Smooth muscle cell (in vitro differentiated cells): Measurements from ENCODE around the gene LIPK. TPM values are rescaled to one million over a fixed set of nuclear protein-coding genes. Genes with fewer than 3 reads are reported as not detected.

ENCODE experiments used
- DNase-seq: peaks from one replicate; lab custom pipeline; 2025; ENCODE audit not compliant: unreplicated experiment; lab: John Stamatoyannopoulos, UW
- H2AFZ ChIP-seq: fragments of 200-600 bp; sonication (generic); 2 replicates; pipeline ENCODE4 v1.6.0; 2016; ENCODE audit warnings: antibody characterized with exemption, low read depth, mild to moderate bottlenecking
- H3F3A ChIP-seq: fragments of 200-600 bp; sonication (generic); 2 replicates; pipeline ENCODE4 v1.6.0; 2017; ENCODE audit warnings: antibody characterized with exemption, low read depth
- H3K27ac ChIP-seq: fragments of 200-600 bp; sonication (generic); 2 replicates; pipeline ENCODE4 v1.5.1; 2016; ENCODE audit warnings: low read depth, mild to moderate bottlenecking
- H3K27me3 ChIP-seq: fragments of 200-600 bp; sonication (generic); 2 replicates; pipeline ENCODE4 v1.6.1; 2016; ENCODE audit warnings: low read depth, mild to moderate bottlenecking
- H3K36me3 ChIP-seq: fragments of 200-600 bp; sonication (generic); 2 replicates; pipeline ENCODE4 v1.5.1; 2016; ENCODE audit warnings: low read depth
- H3K4me1 ChIP-seq: fragments of 200-600 bp; sonication (generic); 2 replicates; pipeline ENCODE4 v1.5.1; 2016; ENCODE audit warnings: low read depth
- H3K4me2 ChIP-seq: fragments of 200-600 bp; sonication (generic); 2 replicates; pipeline ENCODE4 v1.6.0; 2016; ENCODE audit warnings: mild to moderate bottlenecking
- H3K4me3 ChIP-seq: fragments of 200-600 bp; sonication (generic); 2 replicates; pipeline ENCODE4 v1.5.1; 2016; ENCODE audit warnings: mild to moderate bottlenecking
- H3K79me2 ChIP-seq: fragments of 200-600 bp; sonication (generic); 2 replicates; pipeline ENCODE4 v1.6.0; 2016; ENCODE audit warnings: low read depth, mild to moderate bottlenecking
- H3K9ac ChIP-seq: fragments of 200-600 bp; sonication (generic); 2 replicates; pipeline ENCODE4 v1.6.0; 2016; ENCODE audit warnings: low read depth
- H3K9me3 ChIP-seq: fragments of 200-600 bp; sonication (generic); replicated peaks from 2 replicates; pipeline ENCODE4 v1.5.1; 2016; ENCODE audit warnings: low read depth
- H4K20me1 ChIP-seq: fragments of 200-600 bp; sonication (generic); 2 replicates; pipeline ENCODE4 v1.6.0; 2016; ENCODE audit warnings: low read depth
- WGBS: methylation state at CpG from one replicate; pipeline ENCODE4 v1.1.7; 2016; ENCODE audit warnings: low lambda C conversion rate; 5-methylcytosine and 5-hydroxymethylcytosine counted together
- polyA plus RNA-seq: library from polyadenylated mRNA; unstranded; fragments of >200 nt; fragmentation: Nextera tagmentation; extraction: Ambion mirVana; gene quantifications from 2 replicates; pipeline ENCODE4 v1.2.1, GENCODE V29; 2016
- total RNA-seq: library from RNA; depleted of rRNA; stranded (reverse); fragments of >200 nt; gene quantifications from 2 replicates; pipeline ENCODE4 v1.2.3, GENCODE V29; 2014
- TF ChIP-seq, protein P1 (sequence below): fragments of 200-600 bp; sonication (generic); IDR thresholded peaks from 2 replicates; pipeline ENCODE4 v1.5.1; 2017; ENCODE audit warnings: borderline replicate concordance, mild to moderate bottlenecking, antibody characterized with exemption; ENCODE audit not compliant: insufficient read depth, poor library complexity, severe bottlenecking

LIPK gene
- total and polyA plus RNA-seq, 2 experiments from 2014 or later = 0.18 TPM; not detected in 1

DNA sequence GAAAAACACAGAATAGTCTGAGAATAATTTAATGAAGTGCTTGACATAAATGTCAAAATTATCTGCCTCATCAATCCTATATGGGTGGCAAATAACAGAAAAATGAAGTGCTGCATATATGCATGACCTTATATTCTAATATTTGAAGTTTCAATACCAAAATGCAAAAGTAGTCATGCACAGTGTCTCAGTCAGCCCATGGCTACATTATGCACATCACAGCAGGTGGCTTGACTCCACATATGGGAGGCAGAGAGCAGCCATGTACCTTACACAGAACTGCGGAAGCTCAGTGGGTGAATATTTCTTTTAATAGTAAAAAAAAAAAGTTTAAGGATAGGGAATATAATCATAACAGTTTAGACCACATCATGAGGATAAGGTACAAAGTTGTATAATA is 36.4 kb downstream of the LIPK start:
- no peak overlapping the region for H2AFZ ChIP-seq
- H3K9me3 ChIP-seq = peaks cover 6% of the 10 kb centered on the region
- DNase-seq = no peak
- peaks cover 37% of the 10 kb centered on the region for H3K27me3 ChIP-seq
- no peak overlapping the region for H3K4me2 ChIP-seq
- H3K79me2 ChIP-seq = no peaks in the 10 kb centered on the region
- H3K9ac ChIP-seq = no peak overlapping the region
- no peak overlapping the region for H3K4me3 ChIP-seq
- no peaks in the 10 kb centered on the region for H4K20me1 ChIP-seq
- H3K4me1 ChIP-seq = no peaks in the 10 kb centered on the region
- no peaks in the 10 kb centered on the region for H3K36me3 ChIP-seq
- TF ChIP-seq, protein P1, sequence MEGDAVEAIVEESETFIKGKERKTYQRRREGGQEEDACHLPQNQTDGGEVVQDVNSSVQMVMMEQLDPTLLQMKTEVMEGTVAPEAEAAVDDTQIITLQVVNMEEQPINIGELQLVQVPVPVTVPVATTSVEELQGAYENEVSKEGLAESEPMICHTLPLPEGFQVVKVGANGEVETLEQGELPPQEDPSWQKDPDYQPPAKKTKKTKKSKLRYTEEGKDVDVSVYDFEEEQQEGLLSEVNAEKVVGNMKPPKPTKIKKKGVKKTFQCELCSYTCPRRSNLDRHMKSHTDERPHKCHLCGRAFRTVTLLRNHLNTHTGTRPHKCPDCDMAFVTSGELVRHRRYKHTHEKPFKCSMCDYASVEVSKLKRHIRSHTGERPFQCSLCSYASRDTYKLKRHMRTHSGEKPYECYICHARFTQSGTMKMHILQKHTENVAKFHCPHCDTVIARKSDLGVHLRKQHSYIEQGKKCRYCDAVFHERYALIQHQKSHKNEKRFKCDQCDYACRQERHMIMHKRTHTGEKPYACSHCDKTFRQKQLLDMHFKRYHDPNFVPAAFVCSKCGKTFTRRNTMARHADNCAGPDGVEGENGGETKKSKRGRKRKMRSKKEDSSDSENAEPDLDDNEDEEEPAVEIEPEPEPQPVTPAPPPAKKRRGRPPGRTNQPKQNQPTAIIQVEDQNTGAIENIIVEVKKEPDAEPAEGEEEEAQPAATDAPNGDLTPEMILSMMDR = no peak
- no peaks in the 10 kb centered on the region for H3F3A ChIP-seq
- no peak overlapping the region for H3K27ac ChIP-seq
- WGBS = 91% methylated on average over 1 of the region's 1 CpG

- no peak overlapping the region for H3K4me2 ChIP-seq
- no peak for DNase-seq
- peaks cover 6% of the 10 kb centered on the region for H3K9me3 ChIP-seq
- TF ChIP-seq, protein P1 = no peak
- no peak overlapping the region for H2AFZ ChIP-seq
- no peak overlapping the region for H3K27ac ChIP-seq
- no peaks in the 10 kb centered on the region for H3K36me3 ChIP-seq
- WGBS = 83% methylated on average over 5 of the region's 5 CpGs
- no peak overlapping the region for H3K4me3 ChIP-seq
- H3K27me3 ChIP-seq = peaks cover 22% of the 10 kb centered on the region
- H3K79me2 ChIP-seq = no peaks in the 10 kb centered on the region
- no peak overlapping the region for H3K9ac ChIP-seq
- no peaks in the 10 kb centered on the region for H3K4me1 ChIP-seq
- no peaks in the 10 kb centered on the region for H3F3A ChIP-seq
- H4K20me1 ChIP-seq = no peaks in the 10 kb centered on the region
Observed at GRCh38 chr10:88744002-88744401, 38.0 kb downstream of the LIPK start.

DNA sequence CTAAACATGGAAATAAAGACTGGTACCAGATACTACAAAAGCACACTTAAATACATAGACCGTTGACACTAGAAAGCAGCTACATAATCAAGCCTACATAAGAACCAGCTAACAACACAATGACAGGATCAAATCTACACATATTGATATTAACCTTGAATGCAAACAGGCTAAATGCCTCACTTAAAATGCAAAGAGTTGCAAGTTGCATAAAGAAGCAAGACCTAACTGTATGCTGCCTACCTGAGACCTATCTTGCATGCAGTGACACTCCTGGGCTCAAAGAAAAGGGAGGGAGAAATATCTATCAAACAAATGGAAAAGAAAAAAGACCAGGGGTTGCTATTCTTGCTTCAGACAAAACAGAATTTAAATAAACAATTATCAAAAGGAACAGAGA is 39.6 kb downstream of the LIPK start:
- Histone ChIP-seq H3K9me3 (peaks cover 6% of the 10 kb centered on the region), H3K27me3 (peaks cover 12% of the 10 kb centered on the region), H3K36me3 (no peaks in the 10 kb centered on the region), H3K4me1 (no peaks in the 10 kb centered on the region), H3K4me3 (no peak overlapping the region), H3K27ac (no peak overlapping the region), H3K9ac (no peak overlapping the region), H4K20me1 (no peaks in the 10 kb centered on the region), H3K79me2 (no peaks in the 10 kb centered on the region), H3K4me2 (no peak overlapping the region), H3F3A (no peaks in the 10 kb centered on the region), H2AFZ (no peak overlapping the region)
- TF ChIP-seq, protein P1 = no peak
- 95% methylated on average over 1 of the region's 1 CpG for WGBS
- DNase-seq = no peak

DNA sequence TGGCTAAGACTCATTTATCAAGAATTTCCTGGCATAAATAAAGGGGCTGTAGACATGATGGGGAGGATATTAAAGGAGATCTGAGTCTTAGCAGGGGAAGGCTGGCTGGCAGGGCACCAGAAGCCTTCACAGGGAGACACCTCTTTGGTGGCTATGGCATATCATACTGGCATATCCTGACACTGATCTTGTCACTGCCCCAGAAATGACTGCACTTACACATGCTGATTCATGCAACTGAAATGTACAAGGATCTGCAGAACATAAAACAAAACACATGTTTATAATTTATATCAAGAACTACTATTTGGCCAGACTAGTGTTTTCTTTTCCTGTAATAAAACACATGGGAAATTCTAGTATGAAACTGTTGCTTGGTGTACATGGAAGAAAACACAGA is 48.2 kb downstream of the LIPK start:
- no peak overlapping the region for H3K9ac ChIP-seq
- H3K4me1 ChIP-seq = no peaks in the 10 kb centered on the region
- H3K36me3 ChIP-seq = no peaks in the 10 kb centered on the region
- H2AFZ ChIP-seq = no peak overlapping the region
- H3K27me3 ChIP-seq = no peaks in the 10 kb centered on the region
- H3K9me3 ChIP-seq = no peaks in the 10 kb centered on the region
- TF ChIP-seq, protein P1 = no peak
- DNase-seq = no peak
- H3K4me3 ChIP-seq = no peak overlapping the region
- no peaks in the 10 kb centered on the region for H3F3A ChIP-seq
- H3K27ac ChIP-seq = no peak overlapping the region
- no peak overlapping the region for H3K4me2 ChIP-seq
- H4K20me1 ChIP-seq = no peaks in the 10 kb centered on the region
- H3K79me2 ChIP-seq = no peaks in the 10 kb centered on the region
